A375 (cell line): ENCODE measurements around the gene DLG3. TPM values are rescaled to one million over a fixed set of nuclear protein-coding genes. Genes with fewer than 3 reads are reported as not detected.

Source experiments
- small RNA-seq: library from RNA; depleted of rRNA; stranded (forward); fragments of <200 nt; gene quantifications from one replicate; pipeline ENCODE3, GENCODE V24; 2014
- total RNA-seq: library from RNA; depleted of rRNA; stranded (reverse); fragments of >200 nt; shearing (Covaris generic); gene quantifications from 2 replicates; pipeline ENCODE4 v1.2.3, GENCODE V29; 2014; rRNA removed

The DLG3 gene
- total RNA-seq: 6.2 and 6.7 TPM in 2 replicates

DNA sequence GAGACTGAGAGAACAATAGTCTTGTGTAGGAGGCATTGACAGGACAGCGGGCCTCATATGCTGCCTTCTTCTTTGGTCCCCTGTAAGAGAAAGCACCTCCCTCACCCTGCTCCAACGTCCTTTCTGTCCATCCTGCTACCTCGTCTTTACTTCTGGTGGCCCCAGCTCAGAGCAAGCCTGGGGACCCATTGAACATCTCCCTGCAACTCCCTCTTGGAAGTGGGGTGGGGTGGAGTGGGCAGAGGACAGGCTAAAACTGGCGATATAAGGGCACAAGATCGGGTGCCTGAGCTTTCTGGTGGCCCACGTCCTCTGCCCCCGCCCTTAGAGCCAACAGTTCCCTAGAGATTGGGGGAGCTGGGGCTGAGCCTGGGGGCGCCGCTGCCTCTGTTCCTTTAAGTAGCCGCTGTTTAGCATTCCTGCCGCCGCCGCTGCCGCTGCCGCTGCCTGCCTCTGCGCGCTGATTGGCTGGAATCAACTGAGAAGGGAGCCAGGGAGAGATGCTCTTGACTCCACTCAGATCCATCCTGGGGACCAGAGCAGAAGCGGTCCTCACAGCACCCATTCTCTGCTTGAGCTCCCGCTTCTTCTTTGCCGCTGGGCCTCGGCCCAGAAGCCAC is at the start of gene DLG3:
DLG3 (plus strand) TSS at position 510 of the 620 bp plus-strand sequence. CDS start 367 bp downstream, outside the sequence.

GRCh38 chrX:70422851-70423341 is 21.7 kb upstream of the DLG3 start, which contains the start of gene GDPD2:
Gene GDPD2, plus strand, starts transcription at chrX:70423314. Its CDS starts 1,671 bp downstream, at chrX:70424985.

Small RNA genes within 50 kb of the gene (small RNA-seq; reads per million reads assigned to genes)
- not detected for gene RNU4-81P
- gene RNY4P23: 0.46 reads per million, percentile 17 among the genes with 10 or more reads in this experiment

Other genes starting within 250 kb of the DLG3 start
- not detected in 2 replicates for gene AWAT1, start 210.2 kb upstream of the DLG3 start, total RNA-seq
- gene P2RY4, start 184.6 kb upstream of the DLG3 start, total RNA-seq: not detected in 2 replicates
- gene ARR3, start 176.5 kb upstream of the DLG3 start, total RNA-seq: not detected in 2 replicates
- not detected in 2 replicates for gene RAB41, start 162.7 kb upstream of the DLG3 start, total RNA-seq
- gene PDZD11, start 154.9 kb upstream of the DLG3 start, total RNA-seq: 42.7 and 49.4 TPM in 2 replicates
- 29.9 and 32.9 TPM in 2 replicates for gene KIF4A, start 154.7 kb upstream of the DLG3 start, total RNA-seq
- 0.04 TPM in 1 of 2 replicates, not detected in the other for gene GDPD2, start 21.5 kb upstream of the DLG3 start, total RNA-seq